HG03103 (cell line): ENCODE measurements around the gene ZNRF2.

Source experiments
- ATAC-seq: cut with Tn5 transposase; IDR thresholded peaks from one replicate; pipeline ENCODE4 v1.9.1; 2021; ENCODE audit warnings: low read depth; ENCODE audit not compliant: unreplicated experiment

Gene ZNRF2

GRCh38 chr7:30284298-30285066 is at the start of gene ZNRF2:
Gene ZNRF2, plus strand, starts transcription at chr7:30284597. Its CDS starts 761 bp downstream, at chr7:30285358.
- ATAC-seq = peak; percentile 84

- ATAC-seq = no peak
Observed at GRCh38 chr7:30237271-30237695, 47.1 kb upstream of the ZNRF2 start.

- ATAC-seq = no peak
Observed at GRCh38 chr7:30238721-30239441, 45.5 kb upstream of the ZNRF2 start.

GRCh38 chr7:30240106-30240800 is 44.1 kb upstream of the ZNRF2 start:
- no peak for ATAC-seq

GRCh38 chr7:30241767-30242166 is 42.6 kb upstream of the ZNRF2 start:
- no peak for ATAC-seq

DNA sequence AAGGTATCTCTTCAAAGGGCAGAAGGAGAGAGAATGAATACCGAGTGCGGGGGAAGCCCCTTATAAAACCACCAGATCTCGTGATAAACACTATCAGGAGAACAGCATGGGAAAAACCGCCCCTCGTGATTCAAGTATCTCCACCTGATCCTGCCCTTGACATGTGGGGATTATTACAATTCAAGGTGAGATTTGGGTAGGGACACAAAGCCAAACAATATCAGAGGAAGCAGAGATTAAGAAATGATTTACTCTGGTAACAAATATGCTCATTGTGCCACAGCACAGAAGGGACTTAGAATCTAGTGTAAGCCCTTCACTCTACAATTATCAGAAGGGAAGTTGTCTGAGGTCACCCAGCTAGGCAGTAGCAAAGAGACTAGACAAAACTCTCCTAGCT is 40.1 kb upstream of the ZNRF2 start:
- ATAC-seq = no peak

DNA sequence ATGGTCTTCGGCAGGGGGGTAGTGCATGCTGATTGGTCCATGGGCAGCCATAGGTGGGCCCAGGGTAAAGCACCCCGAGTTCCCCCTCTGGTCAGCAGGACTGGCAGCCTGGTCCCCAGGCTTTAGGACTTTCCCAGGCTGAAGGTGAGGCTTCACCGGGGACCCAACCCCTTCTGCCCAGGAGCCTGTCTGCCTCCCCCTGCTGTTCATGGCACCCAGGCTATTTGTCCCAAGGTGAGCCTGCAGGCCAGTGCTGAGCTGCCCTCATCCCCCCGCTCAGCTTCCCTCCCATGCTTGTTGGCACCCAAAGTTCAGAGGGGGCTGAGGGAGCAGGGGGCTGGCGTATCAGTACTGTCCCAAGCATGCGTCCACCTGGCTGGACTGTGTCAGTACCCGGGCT is 38.5 kb upstream of the ZNRF2 start:
- ATAC-seq = no peak

- no peak for ATAC-seq
Observed at GRCh38 chr7:30246392-30246791, 38.0 kb upstream of the ZNRF2 start.

- ATAC-seq = no peak
Observed at GRCh38 chr7:30247541-30248401, 36.6 kb upstream of the ZNRF2 start.

DNA sequence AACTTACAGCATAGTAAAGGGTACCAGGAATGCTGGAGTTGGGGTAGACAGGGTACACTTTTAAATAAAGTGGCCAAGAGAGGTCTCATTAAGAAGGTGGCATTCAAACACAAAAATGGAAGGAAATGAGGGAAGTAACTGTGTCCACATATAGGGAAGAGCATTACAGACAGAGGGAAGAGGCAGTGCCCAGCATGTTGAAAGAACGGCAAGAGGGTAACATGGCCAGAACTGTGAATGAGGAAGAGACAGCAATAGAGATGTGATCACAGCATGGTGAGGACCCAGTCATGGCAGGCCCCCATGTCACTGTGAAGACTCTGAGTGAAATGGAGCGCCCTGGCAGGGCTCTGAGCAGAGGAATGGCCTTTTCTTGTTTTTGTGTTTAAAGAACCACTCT is 35.1 kb upstream of the ZNRF2 start:
- no peak for ATAC-seq

GRCh38 chr7:30249986-30250774 is 34.2 kb upstream of the ZNRF2 start:
- ATAC-seq = no peak

DNA sequence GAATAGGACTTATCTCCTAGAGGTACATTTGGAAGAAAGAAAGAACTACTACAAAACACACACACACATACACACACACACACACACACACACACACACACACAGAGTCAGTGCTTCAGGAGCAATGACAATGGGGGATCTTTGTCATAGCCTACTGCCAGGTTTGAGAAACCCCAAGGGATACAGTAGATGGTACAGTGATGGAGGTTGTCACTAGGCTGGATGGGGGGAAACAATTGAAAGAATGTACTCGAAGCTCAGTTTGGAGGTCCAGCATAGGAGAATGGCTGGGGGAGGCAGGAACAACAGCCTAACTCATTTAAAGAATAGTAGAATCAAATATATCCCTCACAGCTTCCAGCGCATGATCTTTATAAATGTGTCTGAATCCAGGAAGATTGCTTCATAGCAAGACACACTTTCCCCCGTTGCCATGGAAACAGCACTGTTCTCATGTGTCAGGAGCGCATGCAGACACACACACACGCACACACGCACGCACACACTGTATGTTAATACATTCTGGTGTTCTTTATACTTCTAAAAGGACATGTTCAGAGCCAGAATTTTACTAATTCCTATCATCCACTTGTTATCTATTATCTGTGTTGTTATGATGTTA is 32.6 kb upstream of the ZNRF2 start:
- ATAC-seq = no peak

DNA sequence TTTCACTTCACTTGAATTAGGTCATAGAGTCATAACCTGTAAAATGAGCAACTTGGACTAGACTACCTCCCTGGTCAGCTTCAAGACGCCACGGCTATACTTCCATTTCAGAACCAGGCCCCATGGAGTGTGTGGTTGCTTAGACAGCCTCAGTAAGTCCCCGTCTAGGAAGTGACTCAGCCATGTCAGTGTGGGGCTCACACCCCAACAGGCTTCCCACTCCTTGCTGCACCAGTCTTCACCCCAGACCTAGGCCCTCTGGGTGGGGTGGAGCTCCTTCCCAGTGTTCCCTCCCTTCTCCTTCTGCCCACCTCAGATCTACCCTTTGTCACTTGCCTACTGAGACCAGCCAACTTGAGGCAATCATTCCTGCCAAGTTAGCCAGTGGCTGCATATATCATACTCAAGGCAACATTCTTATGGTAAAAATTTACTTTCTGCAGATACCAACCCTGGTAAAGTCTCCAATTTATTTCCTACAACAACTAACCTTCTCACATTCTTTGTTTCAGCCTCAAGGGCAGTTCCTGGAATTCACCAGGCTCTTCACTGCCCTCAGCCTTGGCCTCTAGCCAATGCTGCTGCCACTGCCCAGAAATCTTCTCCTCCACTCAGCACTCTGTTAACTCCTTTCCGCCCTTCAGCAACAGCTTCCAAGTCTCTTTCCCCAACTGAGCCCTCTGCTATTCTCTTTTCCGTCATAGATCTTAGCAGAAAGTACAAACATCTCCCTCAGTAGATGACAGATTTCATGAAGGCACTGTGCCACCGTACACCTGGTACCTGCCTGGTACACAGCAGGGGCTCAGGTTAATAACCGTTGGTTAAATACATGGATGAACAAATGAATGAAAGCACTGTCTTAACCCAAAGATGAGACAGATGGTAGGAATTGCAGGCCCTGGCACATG is 31.3 kb upstream of the ZNRF2 start:
- no peak for ATAC-seq

DNA sequence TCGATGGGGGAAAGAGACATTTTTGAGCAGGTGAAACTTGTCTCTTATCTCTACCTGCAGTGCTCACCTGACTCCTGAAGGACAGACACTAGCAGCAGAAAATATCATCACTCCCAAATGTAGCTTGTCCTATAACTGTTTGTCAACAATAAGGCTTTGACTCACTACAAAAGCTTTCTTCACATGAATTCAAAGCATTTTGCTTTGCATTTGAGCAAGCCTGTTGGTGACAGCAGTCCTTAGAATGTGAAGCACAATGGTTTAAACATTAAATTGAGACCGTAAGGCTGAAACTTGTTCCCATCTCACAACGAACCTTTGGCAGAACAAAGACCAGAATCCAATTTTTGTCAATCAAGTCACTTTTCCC is 30.6 kb upstream of the ZNRF2 start:
- no peak for ATAC-seq

DNA sequence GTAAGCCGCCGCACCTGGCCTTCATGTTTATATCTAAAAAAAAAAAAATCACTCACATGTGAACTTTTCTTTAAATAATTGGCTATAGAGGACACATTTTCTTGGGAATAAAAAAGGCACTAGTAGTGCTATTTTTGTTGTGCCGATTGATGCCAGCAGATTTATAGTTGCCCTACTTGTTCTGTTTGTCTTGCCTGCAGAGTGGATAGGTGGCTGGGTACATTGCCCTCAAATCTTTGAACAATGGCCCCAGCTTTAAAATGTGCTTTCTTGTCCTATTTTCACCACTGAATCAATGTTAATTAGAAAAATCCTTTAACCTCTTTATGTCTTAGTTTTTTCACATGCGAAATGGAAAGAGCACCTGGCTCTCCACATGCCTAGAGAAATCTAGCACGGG is 30.1 kb upstream of the ZNRF2 start:
- no peak for ATAC-seq

GRCh38 chr7:30254717-30255063 is 29.7 kb upstream of the ZNRF2 start:
- no peak for ATAC-seq

GRCh38 chr7:30255064-30255769 is 29.2 kb upstream of the ZNRF2 start:
- ATAC-seq = no peak

- no peak for ATAC-seq
Observed at GRCh38 chr7:30256349-30256858, 28.0 kb upstream of the ZNRF2 start.
